ENCODE results near the gene IGSF5. TPM values are rescaled to one million over a fixed set of nuclear protein-coding genes. Genes with fewer than 3 reads are reported as not detected.

The IGSF5 gene
- total and polyA plus RNA-seq, 9 of the 15 experiments (the other 6 are each of a cell fraction or from before 2014, with no cell fraction given): not detected

GRCh38 chr21:39720126-39720778 is 24.7 kb upstream of the IGSF5 start:
- CTCF ChIA-PET (ENCODE audit: low intra/inter-chr PET ratio): interaction anchor here (0.6 kb wide), 1 partner anchor 969 kb away, joined by 3 read pairs; no protein-coding TSS in a partner anchor
- no peaks in the 10 kb centered on the region for H4K20me1 ChIP-seq (replicated peaks; ENCODE audit: control insufficient read depth, insufficient read depth, low read length)
- H3K27me3 ChIP-seq (ENCODE audit: control insufficient read depth in 2 of 2, insufficient read depth in 2 of 2, low read length in 2 of 2): no peaks in the 10 kb centered on the region
- in situ Hi-C loops (cut with MboI): no loop called here
- FAIRE-seq (no peak), ATAC-seq (no peak), DNase-seq (ENCODE audit: extremely low read depth in 1 of 4, low spot score in 3 of 4) (no peak)
- no peaks in the 10 kb centered on the region for H3K9me1 ChIP-seq (ENCODE audit: control insufficient read depth, insufficient read depth, low read length)
- no peaks in the 10 kb centered on the region for H3K79me2 ChIP-seq (ENCODE audit: control insufficient read depth, insufficient read depth, low read length)
- H3K9me3 ChIP-seq (replicated peaks; ENCODE audit: control insufficient read depth, insufficient read depth, low read depth, low read length): no peaks in the 10 kb centered on the region
- no peak overlapping the region for H3K4me2 ChIP-seq (ENCODE audit: insufficient read depth, low read length)
- H3K36me3 ChIP-seq (ENCODE audit: control insufficient read depth, insufficient read depth, low read length): no peaks in the 10 kb centered on the region
- H3K4me1 ChIP-seq (replicated peaks in 1 of 2; ENCODE audit: control insufficient read depth in 2 of 2, insufficient read depth in 2 of 2, low read length in 2 of 2): no peaks in the 10 kb centered on the region
- H3K4me3 ChIP-seq: no peak overlapping the region
- H2AFZ ChIP-seq (ENCODE audit: low read depth, low read length): no peak overlapping the region
- 1% methylated on average over 5 of the region's 5 CpGs for WGBS (ENCODE audit: insufficient coverage, low coverage, missing lambda C conversion rate)
- H3K9ac ChIP-seq (ENCODE audit: insufficient read depth in 1 of 2, low read depth in 2 of 2, low read length in 2 of 2): no peak overlapping the region
- BruUV-seq (replicated peaks): no TSS peak
- H3K27ac ChIP-seq (ENCODE audit: extremely low read depth, low read depth, low read length): no peak overlapping the region
- POLR2A ChIA-PET: interaction anchor here (0.6 kb wide), 1 partner anchor 54 kb away, joined by 3 read pairs; no protein-coding TSS in a partner anchor
- intact Hi-C loops (cut with micrococcal nuclease): no loop called here
- TF ChIP-seq ELK1 (CRISPR knock-in tag; IDR thresholded peaks at IDR 0.05) (no peak), CAMTA2 (CRISPR knock-in tag; conservative IDR thresholded peaks at IDR 0.05) (no peak), FOXJ3 (CRISPR knock-in tag; IDR thresholded peaks at IDR 0.05) (no peak), MLLT1 (IDR thresholded peaks at IDR 0.05) (no peak), ZNF589 (CRISPR knock-in tag; IDR thresholded peaks at IDR 0.05; ENCODE audit: low read depth) (no peak), DLX4 (CRISPR knock-in tag; IDR thresholded peaks at IDR 0.05) (no peak)
- TF ChIP-seq, protein P1, sequence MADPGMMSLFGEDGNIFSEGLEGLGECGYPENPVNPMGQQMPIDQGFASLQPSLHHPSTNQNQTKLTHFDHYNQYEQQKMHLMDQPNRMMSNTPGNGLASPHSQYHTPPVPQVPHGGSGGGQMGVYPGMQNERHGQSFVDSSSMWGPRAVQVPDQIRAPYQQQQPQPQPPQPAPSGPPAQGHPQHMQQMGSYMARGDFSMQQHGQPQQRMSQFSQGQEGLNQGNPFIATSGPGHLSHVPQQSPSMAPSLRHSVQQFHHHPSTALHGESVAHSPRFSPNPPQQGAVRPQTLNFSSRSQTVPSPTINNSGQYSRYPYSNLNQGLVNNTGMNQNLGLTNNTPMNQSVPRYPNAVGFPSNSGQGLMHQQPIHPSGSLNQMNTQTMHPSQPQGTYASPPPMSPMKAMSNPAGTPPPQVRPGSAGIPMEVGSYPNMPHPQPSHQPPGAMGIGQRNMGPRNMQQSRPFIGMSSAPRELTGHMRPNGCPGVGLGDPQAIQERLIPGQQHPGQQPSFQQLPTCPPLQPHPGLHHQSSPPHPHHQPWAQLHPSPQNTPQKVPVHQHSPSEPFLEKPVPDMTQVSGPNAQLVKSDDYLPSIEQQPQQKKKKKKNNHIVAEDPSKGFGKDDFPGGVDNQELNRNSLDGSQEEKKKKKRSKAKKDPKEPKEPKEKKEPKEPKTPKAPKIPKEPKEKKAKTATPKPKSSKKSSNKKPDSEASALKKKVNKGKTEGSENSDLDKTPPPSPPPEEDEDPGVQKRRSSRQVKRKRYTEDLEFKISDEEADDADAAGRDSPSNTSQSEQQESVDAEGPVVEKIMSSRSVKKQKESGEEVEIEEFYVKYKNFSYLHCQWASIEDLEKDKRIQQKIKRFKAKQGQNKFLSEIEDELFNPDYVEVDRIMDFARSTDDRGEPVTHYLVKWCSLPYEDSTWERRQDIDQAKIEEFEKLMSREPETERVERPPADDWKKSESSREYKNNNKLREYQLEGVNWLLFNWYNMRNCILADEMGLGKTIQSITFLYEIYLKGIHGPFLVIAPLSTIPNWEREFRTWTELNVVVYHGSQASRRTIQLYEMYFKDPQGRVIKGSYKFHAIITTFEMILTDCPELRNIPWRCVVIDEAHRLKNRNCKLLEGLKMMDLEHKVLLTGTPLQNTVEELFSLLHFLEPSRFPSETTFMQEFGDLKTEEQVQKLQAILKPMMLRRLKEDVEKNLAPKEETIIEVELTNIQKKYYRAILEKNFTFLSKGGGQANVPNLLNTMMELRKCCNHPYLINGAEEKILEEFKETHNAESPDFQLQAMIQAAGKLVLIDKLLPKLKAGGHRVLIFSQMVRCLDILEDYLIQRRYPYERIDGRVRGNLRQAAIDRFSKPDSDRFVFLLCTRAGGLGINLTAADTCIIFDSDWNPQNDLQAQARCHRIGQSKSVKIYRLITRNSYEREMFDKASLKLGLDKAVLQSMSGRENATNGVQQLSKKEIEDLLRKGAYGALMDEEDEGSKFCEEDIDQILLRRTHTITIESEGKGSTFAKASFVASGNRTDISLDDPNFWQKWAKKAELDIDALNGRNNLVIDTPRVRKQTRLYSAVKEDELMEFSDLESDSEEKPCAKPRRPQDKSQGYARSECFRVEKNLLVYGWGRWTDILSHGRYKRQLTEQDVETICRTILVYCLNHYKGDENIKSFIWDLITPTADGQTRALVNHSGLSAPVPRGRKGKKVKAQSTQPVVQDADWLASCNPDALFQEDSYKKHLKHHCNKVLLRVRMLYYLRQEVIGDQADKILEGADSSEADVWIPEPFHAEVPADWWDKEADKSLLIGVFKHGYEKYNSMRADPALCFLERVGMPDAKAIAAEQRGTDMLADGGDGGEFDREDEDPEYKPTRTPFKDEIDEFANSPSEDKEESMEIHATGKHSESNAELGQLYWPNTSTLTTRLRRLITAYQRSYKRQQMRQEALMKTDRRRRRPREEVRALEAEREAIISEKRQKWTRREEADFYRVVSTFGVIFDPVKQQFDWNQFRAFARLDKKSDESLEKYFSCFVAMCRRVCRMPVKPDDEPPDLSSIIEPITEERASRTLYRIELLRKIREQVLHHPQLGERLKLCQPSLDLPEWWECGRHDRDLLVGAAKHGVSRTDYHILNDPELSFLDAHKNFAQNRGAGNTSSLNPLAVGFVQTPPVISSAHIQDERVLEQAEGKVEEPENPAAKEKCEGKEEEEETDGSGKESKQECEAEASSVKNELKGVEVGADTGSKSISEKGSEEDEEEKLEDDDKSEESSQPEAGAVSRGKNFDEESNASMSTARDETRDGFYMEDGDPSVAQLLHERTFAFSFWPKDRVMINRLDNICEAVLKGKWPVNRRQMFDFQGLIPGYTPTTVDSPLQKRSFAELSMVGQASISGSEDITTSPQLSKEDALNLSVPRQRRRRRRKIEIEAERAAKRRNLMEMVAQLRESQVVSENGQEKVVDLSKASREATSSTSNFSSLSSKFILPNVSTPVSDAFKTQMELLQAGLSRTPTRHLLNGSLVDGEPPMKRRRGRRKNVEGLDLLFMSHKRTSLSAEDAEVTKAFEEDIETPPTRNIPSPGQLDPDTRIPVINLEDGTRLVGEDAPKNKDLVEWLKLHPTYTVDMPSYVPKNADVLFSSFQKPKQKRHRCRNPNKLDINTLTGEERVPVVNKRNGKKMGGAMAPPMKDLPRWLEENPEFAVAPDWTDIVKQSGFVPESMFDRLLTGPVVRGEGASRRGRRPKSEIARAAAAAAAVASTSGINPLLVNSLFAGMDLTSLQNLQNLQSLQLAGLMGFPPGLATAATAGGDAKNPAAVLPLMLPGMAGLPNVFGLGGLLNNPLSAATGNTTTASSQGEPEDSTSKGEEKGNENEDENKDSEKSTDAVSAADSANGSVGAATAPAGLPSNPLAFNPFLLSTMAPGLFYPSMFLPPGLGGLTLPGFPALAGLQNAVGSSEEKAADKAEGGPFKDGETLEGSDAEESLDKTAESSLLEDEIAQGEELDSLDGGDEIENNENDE (IDR thresholded peaks at IDR 0.05; ENCODE audit: low read depth, low read length): no peak
